ENCODE results near the gene NRIP1. TPM values are rescaled to one million over a fixed set of nuclear protein-coding genes. Genes with fewer than 3 reads are reported as not detected.

NRIP1 gene, protein sequence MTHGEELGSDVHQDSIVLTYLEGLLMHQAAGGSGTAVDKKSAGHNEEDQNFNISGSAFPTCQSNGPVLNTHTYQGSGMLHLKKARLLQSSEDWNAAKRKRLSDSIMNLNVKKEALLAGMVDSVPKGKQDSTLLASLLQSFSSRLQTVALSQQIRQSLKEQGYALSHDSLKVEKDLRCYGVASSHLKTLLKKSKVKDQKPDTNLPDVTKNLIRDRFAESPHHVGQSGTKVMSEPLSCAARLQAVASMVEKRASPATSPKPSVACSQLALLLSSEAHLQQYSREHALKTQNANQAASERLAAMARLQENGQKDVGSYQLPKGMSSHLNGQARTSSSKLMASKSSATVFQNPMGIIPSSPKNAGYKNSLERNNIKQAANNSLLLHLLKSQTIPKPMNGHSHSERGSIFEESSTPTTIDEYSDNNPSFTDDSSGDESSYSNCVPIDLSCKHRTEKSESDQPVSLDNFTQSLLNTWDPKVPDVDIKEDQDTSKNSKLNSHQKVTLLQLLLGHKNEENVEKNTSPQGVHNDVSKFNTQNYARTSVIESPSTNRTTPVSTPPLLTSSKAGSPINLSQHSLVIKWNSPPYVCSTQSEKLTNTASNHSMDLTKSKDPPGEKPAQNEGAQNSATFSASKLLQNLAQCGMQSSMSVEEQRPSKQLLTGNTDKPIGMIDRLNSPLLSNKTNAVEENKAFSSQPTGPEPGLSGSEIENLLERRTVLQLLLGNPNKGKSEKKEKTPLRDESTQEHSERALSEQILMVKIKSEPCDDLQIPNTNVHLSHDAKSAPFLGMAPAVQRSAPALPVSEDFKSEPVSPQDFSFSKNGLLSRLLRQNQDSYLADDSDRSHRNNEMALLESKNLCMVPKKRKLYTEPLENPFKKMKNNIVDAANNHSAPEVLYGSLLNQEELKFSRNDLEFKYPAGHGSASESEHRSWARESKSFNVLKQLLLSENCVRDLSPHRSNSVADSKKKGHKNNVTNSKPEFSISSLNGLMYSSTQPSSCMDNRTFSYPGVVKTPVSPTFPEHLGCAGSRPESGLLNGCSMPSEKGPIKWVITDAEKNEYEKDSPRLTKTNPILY (N-terminal part only)
- total RNA-seq (ENCODE audit: insufficient read depth, low replicate concordance) = 38.5 TPM

- peak; percentile 96 for DNase-seq (ENCODE audit: low spot score)
Measured at GRCh38 chr21:15064576-15065391, at the start of gene NRIP1. Gene NRIP1, minus strand, starts transcription at chr21:15065000. Its CDS starts 96,808 bp downstream, at chr21:14968192.

- DNase-seq (ENCODE audit: low spot score) = no peak
Measured at GRCh38 chr21:15112858-15113257, 48.1 kb upstream of the NRIP1 start.

DNA sequence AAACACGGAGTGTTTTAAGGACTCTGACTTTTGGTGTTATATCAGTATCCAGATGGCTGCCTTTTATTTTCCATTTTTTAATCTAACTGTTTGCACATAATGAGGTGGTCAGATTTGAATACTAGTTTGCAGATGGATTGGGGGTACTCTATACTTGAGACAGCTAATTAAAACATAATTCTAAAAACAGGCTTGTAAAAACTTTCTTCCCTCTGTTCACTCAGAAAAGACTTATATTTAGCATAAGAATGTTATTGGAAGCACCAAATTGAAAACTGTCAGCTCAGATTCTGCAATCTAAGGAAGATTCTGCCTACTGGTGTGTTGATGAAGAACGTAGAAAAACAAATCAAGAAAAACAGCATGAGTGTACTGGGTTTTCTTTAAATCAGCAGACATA, 44.0 kb upstream of the NRIP1 start:
- no peak for DNase-seq (ENCODE audit: low spot score)

DNA sequence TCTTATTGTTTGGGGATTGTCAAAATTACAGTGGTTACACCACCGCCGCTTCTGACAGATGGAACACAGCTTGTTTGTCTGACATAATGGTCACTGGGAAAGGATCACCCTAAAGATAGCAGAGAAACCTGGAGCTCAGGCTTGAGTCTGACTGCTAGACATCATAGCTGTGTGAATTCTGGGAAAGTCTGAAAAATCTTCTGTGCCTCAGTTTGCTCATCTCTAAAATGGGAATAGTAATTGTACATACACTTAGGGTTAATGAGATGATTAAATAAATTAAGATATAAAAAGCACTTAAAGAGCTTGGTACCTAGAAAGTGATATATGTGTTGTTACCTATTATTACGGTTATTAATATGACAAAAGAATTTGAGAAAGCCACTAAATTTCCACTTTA, 39.7 kb upstream of the NRIP1 start:
- no peak for DNase-seq (ENCODE audit: low spot score)

DNA sequence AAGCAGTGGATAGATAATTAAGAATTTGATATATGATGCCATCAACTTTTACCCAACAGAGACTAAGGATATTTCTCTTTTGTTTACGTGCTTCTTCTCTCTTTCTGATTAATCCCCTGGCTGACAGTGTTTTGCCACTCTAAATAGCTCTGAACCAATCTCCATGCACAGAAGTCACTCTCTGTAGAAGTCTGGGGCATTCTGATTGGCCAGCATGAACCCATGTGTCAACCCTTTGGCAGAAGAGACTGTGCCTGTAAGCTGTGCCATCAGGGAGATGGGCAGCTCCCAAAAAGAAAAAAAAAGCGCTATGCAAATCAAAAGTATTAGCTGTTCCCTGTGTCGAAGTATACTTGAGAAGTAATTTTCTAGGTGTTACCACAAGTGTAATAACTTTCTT, 34.1 kb upstream of the NRIP1 start:
- DNase-seq (ENCODE audit: low spot score) = peak; percentile 41

DNA sequence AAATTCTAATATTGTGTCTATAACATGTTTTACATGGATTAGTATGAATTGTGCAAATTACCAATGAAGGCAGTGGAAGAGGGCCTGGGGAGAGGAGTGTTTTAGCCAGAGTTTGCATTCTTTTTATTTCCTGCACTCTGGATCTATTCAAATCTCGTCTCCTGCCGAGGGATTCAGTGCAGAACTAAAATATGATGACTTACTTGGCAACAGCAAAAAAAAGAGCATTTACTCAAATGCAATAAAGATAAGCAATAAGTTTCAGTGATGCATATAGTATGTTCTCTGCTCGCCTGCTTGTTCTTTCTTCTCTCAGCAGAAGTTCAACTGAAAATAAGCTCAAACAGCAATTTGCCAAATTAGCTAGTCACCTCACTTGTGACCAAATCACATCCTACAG, 33.4 kb upstream of the NRIP1 start:
- peak; percentile 93 for DNase-seq (ENCODE audit: low spot score)

GRCh38 chr21:15097580-15097979, 32.8 kb upstream of the NRIP1 start:
- DNase-seq (ENCODE audit: low spot score) = no peak

DNA sequence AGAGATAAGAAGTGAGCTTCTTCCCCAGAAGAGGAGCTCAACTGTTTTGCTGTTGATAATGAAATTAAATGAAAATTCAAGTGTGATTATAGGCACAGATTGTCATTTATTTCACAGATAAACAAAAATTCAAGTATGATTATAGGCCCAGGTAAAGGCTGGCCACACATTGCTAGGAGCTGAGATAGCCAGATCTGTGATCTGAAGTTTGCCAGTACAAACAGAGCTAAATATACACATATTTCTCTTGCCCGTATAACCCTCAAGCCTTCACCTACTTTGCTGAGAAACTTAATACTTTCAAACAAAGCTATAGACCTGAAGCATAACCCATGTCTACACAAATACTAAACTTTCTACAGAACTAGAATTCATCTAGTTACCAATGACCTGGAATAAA, 31.3 kb upstream of the NRIP1 start:
- no peak for DNase-seq (ENCODE audit: low spot score)

DNA sequence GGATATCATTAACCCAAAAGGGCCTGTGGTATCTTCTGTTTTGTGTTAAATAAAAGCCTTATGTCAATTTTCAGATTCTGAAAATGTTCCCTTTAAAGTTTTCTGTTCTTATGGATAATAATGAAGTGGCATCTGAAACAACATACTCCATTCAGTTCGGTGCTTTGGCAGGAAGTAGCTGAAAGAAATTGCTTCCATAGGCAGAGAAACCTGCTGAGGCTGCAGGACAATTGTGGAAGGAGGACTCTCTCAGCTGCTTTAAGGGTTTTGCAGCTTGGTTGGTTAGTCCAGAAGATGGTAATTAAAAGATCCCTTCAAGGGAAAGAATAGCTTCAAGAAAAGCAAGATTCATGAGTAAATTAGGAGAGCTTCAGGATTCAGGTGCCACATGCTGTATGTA, 30.5 kb upstream of the NRIP1 start:
- peak; percentile 22 for DNase-seq (ENCODE audit: low spot score)

- no peak for DNase-seq (ENCODE audit: low spot score)
Measured at GRCh38 chr21:15094706-15095105, 29.9 kb upstream of the NRIP1 start.

DNA sequence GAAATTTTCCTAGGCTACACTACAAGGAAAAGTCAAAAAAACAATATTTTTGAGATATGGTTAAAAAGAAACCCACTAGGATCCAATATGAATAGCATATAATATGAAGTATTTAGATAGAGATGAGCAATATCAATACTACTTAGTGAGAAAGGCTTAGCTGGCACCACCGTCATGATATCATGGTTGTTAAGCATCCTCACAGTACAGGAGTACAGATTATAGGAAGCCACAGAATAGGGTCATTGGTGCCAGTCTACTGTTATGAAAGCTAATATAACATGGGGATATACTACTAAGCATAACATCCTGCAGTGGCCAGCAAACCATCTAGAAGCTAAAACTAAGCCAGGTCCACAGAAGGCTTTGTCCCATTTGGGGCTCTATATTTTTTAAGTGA, 28.4 kb upstream of the NRIP1 start:
- DNase-seq (ENCODE audit: low spot score) = no peak

- DNase-seq (ENCODE audit: low spot score) = no peak
Measured at GRCh38 chr21:15092745-15093144, 27.9 kb upstream of the NRIP1 start.

DNA sequence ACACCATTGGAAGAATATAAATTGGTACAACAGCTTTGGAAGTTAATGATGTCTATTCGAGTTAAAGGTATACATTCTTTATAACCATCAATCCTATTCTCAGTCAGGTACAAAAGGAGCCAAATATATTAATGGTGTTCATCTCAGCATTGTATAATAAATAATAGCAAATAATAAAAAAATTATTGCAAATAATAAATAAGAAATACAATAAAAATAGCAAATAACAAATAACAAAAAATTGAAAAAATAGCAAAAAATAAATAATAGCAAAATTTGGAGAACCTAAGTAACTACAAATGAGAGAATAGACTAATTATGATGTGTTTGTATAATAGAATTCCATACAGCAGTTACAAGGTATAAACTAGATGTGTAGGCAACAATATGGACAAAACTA, 25.6 kb upstream of the NRIP1 start:
- no peak for DNase-seq (ENCODE audit: low spot score)

DNA sequence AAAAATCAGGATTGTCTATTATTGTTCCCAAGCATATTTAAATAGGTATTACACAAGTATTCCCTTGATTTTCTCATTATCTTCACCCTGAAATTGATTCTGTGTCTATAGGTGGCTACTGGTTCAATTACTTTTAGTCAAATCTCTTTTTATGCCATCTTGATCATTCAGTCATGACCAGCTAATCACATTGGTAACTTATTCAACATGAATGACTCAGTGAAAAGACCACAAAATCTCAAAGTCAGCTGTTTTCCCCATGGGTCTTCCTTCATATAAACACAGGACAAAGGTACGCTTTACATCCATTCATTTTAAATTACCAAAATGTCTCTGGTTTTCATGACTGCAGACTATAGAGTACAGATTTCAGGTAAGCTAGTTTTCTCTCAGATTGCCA, 23.7 kb upstream of the NRIP1 start:
- DNase-seq (ENCODE audit: low spot score) = no peak

DNA sequence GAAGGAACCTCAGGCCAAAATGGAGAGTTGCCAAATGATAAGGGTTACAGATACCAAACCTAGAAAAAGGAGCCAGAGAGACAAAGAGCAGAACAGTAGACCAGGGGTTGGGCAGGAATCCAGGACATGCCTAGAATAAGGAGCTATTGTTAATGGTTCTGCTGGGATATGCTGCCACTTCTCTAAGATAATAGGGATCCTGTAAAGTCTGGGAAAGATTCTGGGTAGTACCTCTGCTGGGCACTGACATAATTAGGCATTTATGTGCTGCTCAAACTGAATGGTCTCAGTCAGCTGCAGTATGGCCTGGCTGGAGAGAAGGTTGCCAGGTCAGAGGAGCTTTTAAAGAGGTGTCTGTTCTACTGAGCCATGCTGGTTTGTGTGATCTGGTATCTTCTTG, 19.9 kb upstream of the NRIP1 start:
- DNase-seq (ENCODE audit: low spot score) = no peak

GRCh38 chr21:15080526-15080925, 15.7 kb upstream of the NRIP1 start:
- peak; percentile 46 for DNase-seq (ENCODE audit: low spot score)

DNA sequence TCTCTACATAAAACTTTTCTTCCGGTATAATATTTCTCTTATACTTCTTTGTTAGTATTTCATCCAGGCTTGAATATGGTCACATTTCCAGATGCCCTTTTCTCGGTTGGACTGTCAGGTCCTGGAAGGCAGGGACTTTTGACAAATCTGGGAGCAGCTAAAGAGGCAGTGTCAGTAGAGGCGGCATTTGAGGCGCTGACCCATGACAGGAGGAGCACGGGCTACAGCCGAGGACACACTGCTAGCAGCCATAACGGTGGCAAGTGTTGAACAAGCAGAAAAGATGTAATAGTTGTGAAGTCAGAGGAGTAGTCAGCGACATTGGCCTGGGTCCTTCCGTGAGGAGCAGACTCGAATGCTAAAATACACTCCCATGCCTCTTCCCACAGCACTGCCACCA, 14.5 kb upstream of the NRIP1 start:
- no peak for DNase-seq (ENCODE audit: low spot score)

DNA sequence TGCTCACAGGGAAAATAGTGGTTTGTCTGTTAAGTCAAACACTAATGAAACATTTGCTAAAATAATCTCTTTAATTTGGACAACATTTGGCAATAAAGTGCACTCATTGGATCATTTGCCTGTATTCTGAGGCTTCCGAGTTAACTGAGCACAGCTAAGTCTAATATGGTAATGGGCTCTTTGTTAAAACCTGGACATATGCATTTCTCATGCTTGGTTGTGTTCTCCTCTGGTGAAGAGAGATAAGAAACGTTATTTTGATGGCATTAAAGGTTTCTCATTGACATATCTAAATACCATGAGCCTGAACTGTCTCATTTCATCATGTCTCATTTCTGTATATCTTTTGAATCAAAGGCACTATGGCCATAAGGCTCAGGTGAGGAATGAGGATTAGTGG, 13.4 kb upstream of the NRIP1 start:
- DNase-seq (ENCODE audit: low spot score) = no peak

GRCh38 chr21:15077529-15078145, 12.8 kb upstream of the NRIP1 start:
- DNase-seq (ENCODE audit: low spot score) = no peak

- DNase-seq (ENCODE audit: low spot score) = no peak
Measured at GRCh38 chr21:15076730-15077129, 11.9 kb upstream of the NRIP1 start.

- DNase-seq (ENCODE audit: low spot score) = no peak
Measured at GRCh38 chr21:15071009-15071408, 6.2 kb upstream of the NRIP1 start.
